Astrocyte (in vitro differentiated cells and primary cell): ENCODE measurements around the gene JSRP1. TPM values are rescaled to one million over a fixed set of nuclear protein-coding genes. Genes with fewer than 3 reads are reported as not detected.

Experiments
- DNase-seq: peaks from one replicate; pipeline ENCODE4 v3.0.0-alpha.2; 2010; ENCODE audit warnings: low read depth
- FAIRE-seq: peaks from 2 replicates; lab custom pipeline; 2011; peaks lifted over from hg19 to GRCh38; lab: Jason Lieb, UNC
- H2AFZ ChIP-seq: 2 replicates; pipeline ENCODE4 v1.6.0; 2012; ENCODE audit warnings: low read depth, low read length, inconsistent platforms
- H3K27ac ChIP-seq: 2 replicates; pipeline ENCODE4 v1.5.1; 2011; ENCODE audit warnings: low read depth, low read length, inconsistent platforms
- H3K27me3 ChIP-seq: 2 replicates; pipeline ENCODE4 v1.6.0; 2011; ENCODE audit warnings: low read length, inconsistent platforms; ENCODE audit not compliant: insufficient read depth
- H3K36me3 ChIP-seq: 2 replicates; pipeline ENCODE4 v1.5.1; 2011; ENCODE audit warnings: low read length, inconsistent platforms; ENCODE audit not compliant: insufficient read depth
- H3K4me1 ChIP-seq: 2 replicates; pipeline ENCODE4 v1.5.1; 2011; ENCODE audit warnings: low read length, inconsistent platforms; ENCODE audit not compliant: insufficient read depth
- H3K4me2 ChIP-seq: 2 replicates; pipeline ENCODE4 v1.6.0; 2012; ENCODE audit warnings: low read length, inconsistent platforms
- H3K4me3 ChIP-seq: 2 replicates; pipeline ENCODE4 v1.5.1; 2011; ENCODE audit warnings: low read depth, mild to moderate bottlenecking, low read length, inconsistent platforms; ENCODE audit not compliant: insufficient read depth
- H3K79me2 ChIP-seq: 2 replicates; pipeline ENCODE4 v1.6.0; 2012; ENCODE audit warnings: mild to moderate bottlenecking, low read length, inconsistent platforms; ENCODE audit not compliant: insufficient read depth
- H3K9ac ChIP-seq: 2 replicates; pipeline ENCODE4 v1.6.0; 2012; ENCODE audit warnings: mild to moderate bottlenecking, low read length, inconsistent platforms
- H3K9me3 ChIP-seq: 2 replicates; pipeline ENCODE4 v1.5.1; 2012; ENCODE audit warnings: low read depth, mild to moderate bottlenecking, low read length, inconsistent platforms; ENCODE audit not compliant: insufficient read depth
- H4K20me1 ChIP-seq: 2 replicates; pipeline ENCODE4 v1.6.0; 2012; ENCODE audit warnings: low read length, inconsistent platforms; ENCODE audit not compliant: insufficient read depth
- H3K27ac Mint-ChIP-seq: one replicate; pipeline ENCODE4 v1.8.0; 2021; ENCODE audit warnings: mild to moderate bottlenecking, mixed read lengths; ENCODE audit not compliant: unreplicated experiment
- H3K27me3 Mint-ChIP-seq: one replicate; pipeline ENCODE4 v1.8.0; 2021; ENCODE audit warnings: low read depth, mixed read lengths; ENCODE audit not compliant: unreplicated experiment
- H3K36me3 Mint-ChIP-seq: one replicate; pipeline ENCODE4 v1.8.0; 2021; ENCODE audit warnings: low read depth, mixed read lengths; ENCODE audit not compliant: unreplicated experiment
- H3K4me1 Mint-ChIP-seq: one replicate; pipeline ENCODE4 v1.8.0; 2021; ENCODE audit warnings: low read depth, mixed read lengths; ENCODE audit not compliant: unreplicated experiment
- H3K4me3 Mint-ChIP-seq: one replicate; pipeline ENCODE4 v1.8.0; 2021; ENCODE audit warnings: mild to moderate bottlenecking, moderate library complexity, mixed read lengths; ENCODE audit not compliant: unreplicated experiment
- H3K9me3 Mint-ChIP-seq: one replicate; pipeline ENCODE4 v1.8.0; 2021; ENCODE audit warnings: mild to moderate bottlenecking, mixed read lengths; ENCODE audit not compliant: unreplicated experiment
- EZH2 ChIP-seq: IDR thresholded peaks from 2 replicates; pipeline ENCODE4 v1.6.1; 2012; ENCODE audit warnings: mild to moderate bottlenecking, low read length, inconsistent platforms; ENCODE audit not compliant: insufficient read depth
- total RNA-seq: library from RNA; stranded (reverse); gene quantifications from 2 replicates; pipeline ENCODE4 v1.2.1, GENCODE V29; 2021
- TF ChIP-seq, protein P1 (sequence below): IDR thresholded peaks from 2 replicates; pipeline ENCODE4 v1.5.1; 2011; ENCODE audit warnings: low read depth, mild to moderate bottlenecking, inconsistent platforms, low read length, moderate library complexity; ENCODE audit not compliant: insufficient read depth

Gene JSRP1
- total RNA-seq, 1 donor from 2014 or later: 0.36 TPM

DNA sequence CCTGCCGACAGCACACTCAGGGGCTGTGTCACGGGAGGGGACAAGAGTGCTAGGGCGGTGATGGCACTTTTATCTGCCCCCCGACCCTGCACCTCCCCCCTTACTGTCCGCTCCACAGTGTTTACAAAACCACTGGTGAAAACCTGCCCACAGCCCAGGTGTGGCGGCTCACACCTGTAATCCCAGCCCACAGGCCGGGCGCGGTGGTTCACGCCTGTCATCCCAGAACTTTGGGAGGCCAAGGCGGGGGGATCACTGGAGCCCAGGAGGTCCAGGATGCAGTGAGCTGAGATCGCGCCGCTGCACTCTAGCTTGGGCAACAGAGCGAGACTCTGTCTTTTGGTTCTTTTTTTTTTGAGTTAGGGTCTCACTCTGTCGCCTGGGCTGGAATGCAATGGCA, 39.9 kb upstream of the JSRP1 start:
- no peak overlapping the region for H3K4me3 Mint-ChIP-seq
- no peak for FAIRE-seq

DNA sequence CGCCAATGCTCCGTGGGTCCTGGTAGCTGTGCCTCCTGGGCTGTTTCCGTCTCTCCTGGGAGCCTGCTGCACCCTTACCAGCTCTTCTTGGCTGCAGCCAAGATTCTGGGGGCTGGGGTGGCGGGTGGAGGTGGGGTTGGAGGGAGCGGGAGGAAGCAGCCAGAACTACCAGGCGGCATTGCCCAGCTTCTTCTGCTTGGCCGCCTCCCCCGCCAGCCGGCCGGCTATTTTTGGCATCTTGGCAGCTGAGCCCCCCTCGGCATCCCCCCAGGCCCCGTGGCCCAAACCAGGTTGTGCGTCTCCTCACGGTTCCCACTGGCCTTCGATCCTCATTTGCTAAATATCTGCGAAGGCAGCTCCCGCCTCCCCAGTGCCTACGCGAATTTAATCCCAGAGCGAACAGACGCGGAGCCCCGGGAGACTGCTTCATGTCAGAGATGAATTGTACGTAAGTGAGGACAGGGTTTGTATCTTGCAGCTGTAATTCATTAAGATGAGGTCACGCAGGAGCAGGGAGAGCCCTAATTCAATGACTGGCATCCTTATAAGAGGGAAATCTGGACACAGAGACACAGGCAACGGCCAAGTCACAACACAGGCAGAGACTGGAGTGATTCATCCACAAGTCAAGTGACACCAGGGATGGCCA, 38.6 kb upstream of the JSRP1 start:
- Mint-ChIP-seq H3K9me3 (no peaks in the 10 kb centered on the region), H3K27me3 (peaks cover 32% of the 10 kb centered on the region), H3K4me3 (no peak overlapping the region), H3K27ac (no peak overlapping the region), H3K36me3 (no peaks in the 10 kb centered on the region), H3K4me1 (no peaks in the 10 kb centered on the region)
- Histone ChIP-seq H3K4me2 (peak overlapping the region; percentile 77), H3K36me3 (no peaks in the 10 kb centered on the region), H4K20me1 (peaks cover 11% of the 10 kb centered on the region), H2AFZ (peak overlapping the region; percentile 32), H3K27ac (no peak overlapping the region), H3K27me3 (peaks cover 35% of the 10 kb centered on the region), H3K9ac (no peak overlapping the region), H3K9me3 (no peaks in the 10 kb centered on the region), H3K4me1 (peaks cover 14% of the 10 kb centered on the region), H3K79me2 (no peaks in the 10 kb centered on the region), H3K4me3 (no peak overlapping the region)
- DNase-seq: peak; percentile 47
- TF ChIP-seq EZH2: no peak
- TF ChIP-seq, protein P1, sequence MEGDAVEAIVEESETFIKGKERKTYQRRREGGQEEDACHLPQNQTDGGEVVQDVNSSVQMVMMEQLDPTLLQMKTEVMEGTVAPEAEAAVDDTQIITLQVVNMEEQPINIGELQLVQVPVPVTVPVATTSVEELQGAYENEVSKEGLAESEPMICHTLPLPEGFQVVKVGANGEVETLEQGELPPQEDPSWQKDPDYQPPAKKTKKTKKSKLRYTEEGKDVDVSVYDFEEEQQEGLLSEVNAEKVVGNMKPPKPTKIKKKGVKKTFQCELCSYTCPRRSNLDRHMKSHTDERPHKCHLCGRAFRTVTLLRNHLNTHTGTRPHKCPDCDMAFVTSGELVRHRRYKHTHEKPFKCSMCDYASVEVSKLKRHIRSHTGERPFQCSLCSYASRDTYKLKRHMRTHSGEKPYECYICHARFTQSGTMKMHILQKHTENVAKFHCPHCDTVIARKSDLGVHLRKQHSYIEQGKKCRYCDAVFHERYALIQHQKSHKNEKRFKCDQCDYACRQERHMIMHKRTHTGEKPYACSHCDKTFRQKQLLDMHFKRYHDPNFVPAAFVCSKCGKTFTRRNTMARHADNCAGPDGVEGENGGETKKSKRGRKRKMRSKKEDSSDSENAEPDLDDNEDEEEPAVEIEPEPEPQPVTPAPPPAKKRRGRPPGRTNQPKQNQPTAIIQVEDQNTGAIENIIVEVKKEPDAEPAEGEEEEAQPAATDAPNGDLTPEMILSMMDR: no peak
- no peak for FAIRE-seq

More for the DNA sequence above, 39.9 kb upstream of the JSRP1 start:
- Mint-ChIP-seq H3K4me1 (no peaks in the 10 kb centered on the region), H3K27me3 (peaks cover 35% of the 10 kb centered on the region), H3K9me3 (no peaks in the 10 kb centered on the region), H3K27ac (no peak overlapping the region), H3K36me3 (no peaks in the 10 kb centered on the region)
- Histone ChIP-seq H3K9ac (no peak overlapping the region), H3K9me3 (no peaks in the 10 kb centered on the region), H3K27me3 (peaks cover 25% of the 10 kb centered on the region), H3K4me3 (no peak overlapping the region), H3K27ac (no peak overlapping the region), H3K79me2 (no peaks in the 10 kb centered on the region), H3K4me2 (no peak overlapping the region), H3K36me3 (no peaks in the 10 kb centered on the region), H3K4me1 (peaks cover 9% of the 10 kb centered on the region), H2AFZ (no peak overlapping the region), H4K20me1 (peaks cover 4% of the 10 kb centered on the region)
- TF ChIP-seq EZH2: no peak
- TF ChIP-seq, protein P1: no peak
- no peak for DNase-seq

DNA sequence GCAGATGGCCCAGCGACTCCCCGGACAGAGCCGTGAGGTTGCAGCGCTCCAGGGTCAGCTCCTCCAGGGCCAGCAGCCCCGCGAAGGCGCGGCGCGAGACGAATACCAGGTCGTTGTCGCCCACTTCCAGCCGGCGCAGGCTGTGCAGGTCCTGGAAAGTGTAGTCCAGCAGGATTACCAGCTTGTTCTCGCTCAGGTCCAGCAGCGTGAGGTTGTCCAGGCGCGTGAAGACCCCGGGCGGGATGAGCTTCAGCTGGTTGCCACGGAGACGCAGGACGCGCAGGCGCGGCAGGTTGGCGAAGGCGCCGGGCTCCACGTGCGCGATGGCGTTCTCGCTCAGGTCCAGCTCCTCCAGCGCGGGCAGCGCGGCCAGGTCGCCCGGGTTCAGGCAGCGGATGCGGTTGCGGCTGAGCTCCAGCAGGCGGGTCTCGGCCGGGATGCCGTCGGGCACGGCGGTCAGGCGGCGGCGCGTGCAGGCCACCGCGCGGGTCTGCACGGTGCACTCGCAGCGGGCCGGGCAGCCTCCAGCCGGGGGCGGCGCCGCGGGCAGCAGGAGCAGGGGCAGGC, 35.1 kb upstream of the JSRP1 start:
- TF ChIP-seq, protein P1: no peak
- TF ChIP-seq EZH2: peak; percentile 64
- Mint-ChIP-seq H3K4me1 (no peaks in the 10 kb centered on the region), H3K27me3 (peaks cover 62% of the 10 kb centered on the region), H3K27ac (no peak overlapping the region), H3K36me3 (peaks cover 4% of the 10 kb centered on the region), H3K9me3 (no peaks in the 10 kb centered on the region), H3K4me3 (no peak overlapping the region)
- Histone ChIP-seq H4K20me1 (peaks cover 42% of the 10 kb centered on the region), H3K4me1 (peaks cover 15% of the 10 kb centered on the region), H3K27me3 (peaks cover 54% of the 10 kb centered on the region), H3K9me3 (no peaks in the 10 kb centered on the region), H3K79me2 (no peaks in the 10 kb centered on the region), H3K27ac (no peak overlapping the region), H3K4me3 (peak overlapping the region; percentile 5), H3K36me3 (no peaks in the 10 kb centered on the region), H2AFZ (peak overlapping the region; percentile 34), H3K9ac (no peak overlapping the region), H3K4me2 (peak overlapping the region; percentile 69)
- FAIRE-seq (no peak), DNase-seq (no peak)
